GM12878 (cell line): ENCODE data around the gene RNF148. TPM values are rescaled to one million over a fixed set of nuclear protein-coding genes. Genes with fewer than 3 reads are reported as not detected.

Experiments used
- ATAC-seq: fragments of 200-7000 bp; cut with Tn5 transposase; 3 replicates; pipeline ENCODE4 v1.9.1; 2020; ENCODE audit warnings: mild to moderate bottlenecking, moderate library complexity
- BruUV-seq: library from RNA; stranded (reverse); fragments of 400-500 nt; replicated peaks from 2 replicates; lab custom pipeline; 2021; lab: Mats Ljungman, UMichigan
- CTCF ChIA-PET: fragments of 300-600 bp; sonication (Branson Sonifier 250); formaldehyde crosslinking; extraction: SDS; loops from one replicate; lab custom pipeline; 2021; ENCODE audit warnings: inconsistent platforms; lab: Yijun Ruan, JAX
- POLR2A ChIA-PET: fragments of 350-600 bp; formaldehyde crosslinking; extraction: SDS; loops from one replicate; lab custom pipeline; 2021; ENCODE audit warnings: inconsistent platforms; lab: Charles Lee
- RAD21 ChIA-PET: fragments of 300-600 bp; sonication (Branson Sonifier 250); formaldehyde crosslinking; loops from one replicate; lab custom pipeline; 2023; ENCODE audit warnings: antibody characterized with exemption; ENCODE audit not compliant: unreplicated experiment; lab: Charles Lee
- SMC1A ChIA-PET: fragments of 300-600 bp; sonication (Branson Sonifier 250); formaldehyde crosslinking; loops from one replicate; lab custom pipeline; 2023; ENCODE audit not compliant: unreplicated experiment, uncharacterized antibody; lab: Charles Lee
- DNase-seq: peaks from one replicate; pipeline ENCODE4 v3.0.0-alpha.2; 2011; ENCODE audit warnings: low read depth, low spot score
- FAIRE-seq: peaks from 3 replicates; lab custom pipeline; 2011; peaks lifted over from hg19 to GRCh38; lab: Jason Lieb, UNC
- H2AFZ ChIP-seq: 2 replicates; pipeline ENCODE4 v1.6.0; 2011; ENCODE audit warnings: low read depth, low read length, control low read depth; ENCODE audit not compliant: control insufficient read depth
- H3K27ac ChIP-seq: 2 replicates; pipeline ENCODE4 v1.5.1; 2011; ENCODE audit warnings: control low read depth; ENCODE audit not compliant: control insufficient read depth, insufficient read depth
- H3K27me3 ChIP-seq, 2 experiments: replicated peaks in 1 of 2; 2 replicates each; pipeline versions ENCODE4 v1.6.0 to v1.6.1; 2011; ENCODE audit warnings: low read length in 1 of 2; ENCODE audit not compliant: control insufficient read depth in 2 of 2, insufficient read depth in 2 of 2
- H3K36me3 ChIP-seq, 2 experiments: 2 replicates each; pipeline ENCODE4 v1.5.1; 2011; ENCODE audit warnings: low read length in 1 of 2; ENCODE audit not compliant: control insufficient read depth in 2 of 2, insufficient read depth in 2 of 2
- H3K4me1 ChIP-seq: 2 replicates; pipeline ENCODE4 v1.6.1; 2011; ENCODE audit warnings: mild to moderate bottlenecking, low read length, moderate library complexity, mixed read lengths; ENCODE audit not compliant: control insufficient read depth, insufficient read depth
- H3K4me2 ChIP-seq: 2 replicates; pipeline ENCODE4 v1.6.0; 2011; ENCODE audit warnings: control low read depth; ENCODE audit not compliant: control insufficient read depth, insufficient read depth
- H3K4me3 ChIP-seq: fragments of 200-600 bp; sonication (generic); 2 replicates; pipeline ENCODE4 v1.5.1; 2016
- H3K79me2 ChIP-seq: 2 replicates; pipeline ENCODE4 v1.6.0; 2011; ENCODE audit warnings: low read length; ENCODE audit not compliant: control insufficient read depth, insufficient read depth
- H3K9ac ChIP-seq: 2 replicates; pipeline ENCODE4 v1.8.0; 2011; ENCODE audit warnings: low read length, control low read depth, mixed read lengths; ENCODE audit not compliant: control insufficient read depth, insufficient read depth
- H3K9me3 ChIP-seq: replicated peaks from 3 replicates; pipeline ENCODE4 v1.5.1; 2011; ENCODE audit warnings: mild to moderate bottlenecking, low read length; ENCODE audit not compliant: control insufficient read depth, insufficient read depth
- H4K20me1 ChIP-seq: 2 replicates; pipeline ENCODE4 v1.6.0; 2011; ENCODE audit not compliant: control insufficient read depth, insufficient read depth
- BHLHE40 ChIP-seq, 2 experiments: fragments of 450-650 bp in 1 of 2; IDR thresholded peaks; 2 replicates each; pipeline ENCODE4 v1.6.1; 2011 to 2017; ENCODE audit warnings: low read depth in 2 of 2, borderline replicate concordance in 1 of 2, improper control_type of control experiment in 1 of 2, low read length in 1 of 2, mild to moderate bottlenecking in 1 of 2
- BRCA1 ChIP-seq: IDR thresholded peaks from 2 replicates; pipeline ENCODE4 v1.6.1; 2011; ENCODE audit warnings: low read depth, low read length, improper control_type of control experiment
- CHD4 ChIP-seq: fragments of 200-600 bp; sonication (generic); IDR thresholded peaks from 2 replicates; pipeline ENCODE4 v1.6.1; 2016; ENCODE audit warnings: mild to moderate bottlenecking
- ELK1 ChIP-seq: IDR thresholded peaks from 2 replicates; pipeline ENCODE4 v1.6.1; 2012; ENCODE audit warnings: low read depth, low read length, improper control_type of control experiment
- HSF1 ChIP-seq: fragments of 150-350 bp; IDR thresholded peaks from 2 replicates; pipeline ENCODE4 v1.6.1; 2014; ENCODE audit warnings: mild to moderate bottlenecking, low read depth, low read length
- KDM1A ChIP-seq: fragments of 200-600 bp; sonication (generic); IDR thresholded peaks from 2 replicates; pipeline ENCODE4 v1.6.1; 2016; ENCODE audit warnings: borderline replicate concordance
- PAX5 ChIP-seq: IDR thresholded peaks from 2 replicates; pipeline ENCODE4 v1.6.1; 2011; ENCODE audit warnings: low read depth, low read length, borderline replicate concordance
- RELA ChIP-seq: fragments of 450-650 bp; IDR thresholded peaks from 2 replicates; pipeline ENCODE4 v1.8.0; 2014; ENCODE audit warnings: borderline replicate concordance; ENCODE audit not compliant: partially characterized antibody
- RFX5 ChIP-seq: IDR thresholded peaks from 2 replicates; pipeline ENCODE4 v1.6.1; 2011; ENCODE audit warnings: low read depth, low read length, improper control_type of control experiment
- SMAD1 ChIP-seq: fragments of 450-650 bp; IDR thresholded peaks from 2 replicates; pipeline ENCODE4 v1.6.1; 2018; ENCODE audit warnings: mild to moderate bottlenecking, low read depth; ENCODE audit not compliant: partially characterized antibody
- SMARCA5 ChIP-seq: fragments of 450-650 bp; IDR thresholded peaks from 2 replicates; pipeline ENCODE4 v1.6.1; 2017; ENCODE audit warnings: mild to moderate bottlenecking
- TAF1 ChIP-seq: IDR thresholded peaks from 2 replicates; pipeline ENCODE4 v1.6.1; 2011; ENCODE audit warnings: mild to moderate bottlenecking, low read depth, low read length, borderline replicate concordance
- TARDBP ChIP-seq: IDR thresholded peaks from 2 replicates; pipeline ENCODE4 v1.6.1; 2016; ENCODE audit warnings: borderline replicate concordance
- TCF3 ChIP-seq: IDR thresholded peaks from 2 replicates; pipeline ENCODE4 v1.6.1; 2012; ENCODE audit warnings: low read depth, mild to moderate bottlenecking, low read length, borderline replicate concordance; ENCODE audit not compliant: insufficient read depth
- ZSCAN29 ChIP-seq: fragments of 450-650 bp; IDR thresholded peaks from 2 replicates; pipeline ENCODE4 v1.6.1; 2017; ENCODE audit warnings: mild to moderate bottlenecking, moderate library complexity
- ZZZ3 ChIP-seq: IDR thresholded peaks from 2 replicates; pipeline ENCODE4 v1.6.1; 2011; ENCODE audit warnings: low read depth; ENCODE audit not compliant: control insufficient read depth, insufficient read length
- WGBS: methylation state at CpG from one replicate; pipeline ENCODE4 v1.1.6; 2016; ENCODE audit warnings: low lambda C conversion rate; ENCODE audit not compliant: insufficient replicate concordance, insufficient coverage; ENCODE audit errors: missing lambda C conversion rate; 5-methylcytosine and 5-hydroxymethylcytosine counted together
- in situ Hi-C: fragments of 300-500 bp; cut with MboI; formaldehyde crosslinking; loops from 9 replicates; pipeline ENCODE4 v1.14.3; 2018; ENCODE audit warnings: mixed read lengths
- intact Hi-C: fragments of 100-400 bp; cut with micrococcal nuclease; formaldehyde crosslinking; loops from one replicate; pipeline ENCODE4 v1.14.2; 2022; ENCODE audit not compliant: unreplicated experiment
- polyA plus RNA-seq, 11 experiments: library from polyadenylated mRNA; depleted of rRNA in 4 of 11; unstranded in 6 of 11; stranded (reverse) in 5 of 11; fragments of >200 nt; fragmentation: Nextera tagmentation in 4 of 11; fragmentation: Illumina TruSeq in 1 of 11; extraction: Ambion mirVana in 4 of 11; extraction: Trizol in 1 of 11; gene quantifications; 1 replicate in 1 of 11; 2 replicates in 10 of 11; pipeline versions ENCODE4 v1.2.1 to v1.2.3, GENCODE V29; 2011 to 2016; ENCODE audit warnings: inconsistent platforms in 2 of 11, missing spikeins in 2 of 11, low read depth in 1 of 11
- total RNA-seq, 4 experiments: library from RNA; depleted of rRNA in 3 of 4; stranded (reverse); fragments of >200 nt in 3 of 4; fragmentation: Illumina TruSeq in 1 of 4; extraction: Trizol in 1 of 4; gene quantifications; 2 replicates each; pipeline versions ENCODE4 v1.2.1 to v1.2.3, GENCODE V29; 2013 to 2021
- TF ChIP-seq, protein P1 (sequence below): fragments of 450-650 bp; IDR thresholded peaks from 2 replicates; pipeline ENCODE4 v1.6.1; 2016; ENCODE audit warnings: mild to moderate bottlenecking, moderate library complexity, borderline replicate concordance

RNF148 gene
- total and polyA plus RNA-seq, 10 of the 15 experiments (the other 5 are each of a cell fraction or from before 2014, with no cell fraction given): 0.06 to 0.22 (median 0.17) TPM; not detected in 7

DNA sequence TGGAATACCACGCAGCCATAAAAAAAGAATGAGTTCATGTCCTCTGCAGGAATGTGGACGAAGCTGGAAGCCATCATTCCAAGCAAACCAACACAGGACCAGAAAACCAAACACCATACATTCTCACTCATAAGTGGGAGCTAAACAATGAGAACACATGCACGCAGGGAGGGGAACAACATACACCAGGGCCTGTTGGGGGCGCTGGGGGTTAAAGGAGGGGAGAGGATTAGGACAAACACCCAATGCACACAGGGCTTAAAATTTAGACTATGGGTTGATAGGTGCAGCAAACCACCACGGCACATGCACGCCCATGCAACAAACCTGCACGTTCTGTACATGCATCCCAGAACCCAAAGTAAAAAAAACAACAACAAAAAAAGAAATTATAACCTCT, 27.1 kb downstream of the RNF148 start:
- Histone ChIP-seq H3K9ac (no peak overlapping the region), H4K20me1 (no peaks in the 10 kb centered on the region), H3K79me2 (no peaks in the 10 kb centered on the region), H3K4me3 (no peak overlapping the region), H2AFZ (no peak overlapping the region), H3K9me3 (no peaks in the 10 kb centered on the region), H3K4me2 (no peak overlapping the region), H3K27ac (no peak overlapping the region), H3K36me3 (no peaks in the 10 kb centered on the region), H3K4me1 (no peaks in the 10 kb centered on the region), H3K27me3 (no peaks in the 10 kb centered on the region)
- 30% methylated on average over 7 of the region's 7 CpGs for WGBS
- intact Hi-C loops: no loop called here
- FAIRE-seq (no peak), DNase-seq (no peak), ATAC-seq (no peak; the same call in 2 of the 3 replicates)
- CTCF ChIA-PET: interaction anchor here (1.1 to 1.3 kb wide), 2 partner anchors 11 to 127 kb away, joined by 3 to 4 read pairs; no protein-coding TSS in a partner anchor
- BruUV-seq: no TSS peak
- SMC1A ChIA-PET: interaction anchor here (1.1 kb wide), 1 partner anchor 21 kb away, joined by 4 read pairs; no protein-coding TSS in a partner anchor
- in situ Hi-C loops: no loop called here
- RAD21 ChIA-PET: interaction anchor here (0.9 kb wide), 1 partner anchor 62 kb away, joined by 3 read pairs; no protein-coding TSS in a partner anchor
- POLR2A ChIA-PET: no interaction called here
- TF ChIP-seq BHLHE40 (IDR thresholded peaks at IDR 0.05; ENCODE audit: borderline replicate concordance in 1 of 2, low read depth in 2 of 2, low read length in 1 of 2) (no peak), ELK1 (no peak), ZSCAN29 (no peak), TAF1 (no peak), CHD4 (no peak), ZZZ3 (no peak), TCF3 (no peak), RELA (no peak), TARDBP (no peak), SMAD1 (no peak), BRCA1 (no peak), SMARCA5 (no peak), KDM1A (no peak), HSF1 (no peak), PAX5 (no peak), RFX5 (no peak)
- TF ChIP-seq, protein P1, sequence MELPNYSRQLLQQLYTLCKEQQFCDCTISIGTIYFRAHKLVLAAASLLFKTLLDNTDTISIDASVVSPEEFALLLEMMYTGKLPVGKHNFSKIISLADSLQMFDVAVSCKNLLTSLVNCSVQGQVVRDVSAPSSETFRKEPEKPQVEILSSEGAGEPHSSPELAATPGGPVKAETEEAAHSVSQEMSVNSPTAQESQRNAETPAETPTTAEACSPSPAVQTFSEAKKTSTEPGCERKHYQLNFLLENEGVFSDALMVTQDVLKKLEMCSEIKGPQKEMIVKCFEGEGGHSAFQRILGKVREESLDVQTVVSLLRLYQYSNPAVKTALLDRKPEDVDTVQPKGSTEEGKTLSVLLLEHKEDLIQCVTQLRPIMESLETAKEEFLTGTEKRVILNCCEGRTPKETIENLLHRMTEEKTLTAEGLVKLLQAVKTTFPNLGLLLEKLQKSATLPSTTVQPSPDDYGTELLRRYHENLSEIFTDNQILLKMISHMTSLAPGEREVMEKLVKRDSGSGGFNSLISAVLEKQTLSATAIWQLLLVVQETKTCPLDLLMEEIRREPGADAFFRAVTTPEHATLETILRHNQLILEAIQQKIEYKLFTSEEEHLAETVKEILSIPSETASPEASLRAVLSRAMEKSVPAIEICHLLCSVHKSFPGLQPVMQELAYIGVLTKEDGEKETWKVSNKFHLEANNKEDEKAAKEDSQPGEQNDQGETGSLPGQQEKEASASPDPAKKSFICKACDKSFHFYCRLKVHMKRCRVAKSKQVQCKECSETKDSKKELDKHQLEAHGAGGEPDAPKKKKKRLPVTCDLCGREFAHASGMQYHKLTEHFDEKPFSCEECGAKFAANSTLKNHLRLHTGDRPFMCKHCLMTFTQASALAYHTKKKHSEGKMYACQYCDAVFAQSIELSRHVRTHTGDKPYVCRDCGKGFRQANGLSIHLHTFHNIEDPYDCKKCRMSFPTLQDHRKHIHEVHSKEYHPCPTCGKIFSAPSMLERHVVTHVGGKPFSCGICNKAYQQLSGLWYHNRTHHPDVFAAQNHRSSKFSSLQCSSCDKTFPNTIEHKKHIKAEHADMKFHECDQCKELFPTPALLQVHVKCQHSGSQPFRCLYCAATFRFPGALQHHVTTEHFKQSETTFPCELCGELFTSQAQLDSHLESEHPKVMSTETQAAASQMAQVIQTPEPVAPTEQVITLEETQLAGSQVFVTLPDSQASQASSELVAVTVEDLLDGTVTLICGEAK: no peak
